Skeletal muscle satellite cell (primary cell): ENCODE measurements around the gene CSTA.
A peak's percentile ranks its signal among the peaks of the same experiment; 100 is the strongest.
"Not testable (repeated sequence)": the region's sequence is repeated elsewhere in the genome, so short reads cannot be mapped to it uniquely, and the experiment has no call there.

Experiments used
- H3K27me3 ChIP-seq: 2 replicates; pipeline ENCODE4 v1.7.0; 2013; ENCODE audit warnings: low read length; ENCODE audit not compliant: control insufficient read depth, insufficient read depth
- H3K36me3 ChIP-seq: 2 replicates; pipeline ENCODE4 v1.7.0; 2013; ENCODE audit warnings: mild to moderate bottlenecking, control low read depth, low read length; ENCODE audit not compliant: insufficient read depth
- H3K4me1 ChIP-seq: 2 replicates; pipeline ENCODE4 v1.7.0; 2013; ENCODE audit warnings: low read length; ENCODE audit not compliant: control insufficient read depth, insufficient read depth
- H3K4me2 ChIP-seq: 2 replicates; pipeline ENCODE4 v1.7.0; 2013; ENCODE audit warnings: mild to moderate bottlenecking, low read length
- H3K4me3 ChIP-seq: 2 replicates; pipeline ENCODE4 v1.7.0; 2013; ENCODE audit warnings: low read length
- H3K9ac ChIP-seq: 2 replicates; pipeline ENCODE4 v1.7.0; 2013; ENCODE audit warnings: mild to moderate bottlenecking, low read depth, low read length, moderate library complexity
- H3K9me3 ChIP-seq: replicated peaks from 2 replicates; pipeline ENCODE4 v1.7.0; 2013; ENCODE audit warnings: mild to moderate bottlenecking, control low read depth, low read length

Gene CSTA

DNA sequence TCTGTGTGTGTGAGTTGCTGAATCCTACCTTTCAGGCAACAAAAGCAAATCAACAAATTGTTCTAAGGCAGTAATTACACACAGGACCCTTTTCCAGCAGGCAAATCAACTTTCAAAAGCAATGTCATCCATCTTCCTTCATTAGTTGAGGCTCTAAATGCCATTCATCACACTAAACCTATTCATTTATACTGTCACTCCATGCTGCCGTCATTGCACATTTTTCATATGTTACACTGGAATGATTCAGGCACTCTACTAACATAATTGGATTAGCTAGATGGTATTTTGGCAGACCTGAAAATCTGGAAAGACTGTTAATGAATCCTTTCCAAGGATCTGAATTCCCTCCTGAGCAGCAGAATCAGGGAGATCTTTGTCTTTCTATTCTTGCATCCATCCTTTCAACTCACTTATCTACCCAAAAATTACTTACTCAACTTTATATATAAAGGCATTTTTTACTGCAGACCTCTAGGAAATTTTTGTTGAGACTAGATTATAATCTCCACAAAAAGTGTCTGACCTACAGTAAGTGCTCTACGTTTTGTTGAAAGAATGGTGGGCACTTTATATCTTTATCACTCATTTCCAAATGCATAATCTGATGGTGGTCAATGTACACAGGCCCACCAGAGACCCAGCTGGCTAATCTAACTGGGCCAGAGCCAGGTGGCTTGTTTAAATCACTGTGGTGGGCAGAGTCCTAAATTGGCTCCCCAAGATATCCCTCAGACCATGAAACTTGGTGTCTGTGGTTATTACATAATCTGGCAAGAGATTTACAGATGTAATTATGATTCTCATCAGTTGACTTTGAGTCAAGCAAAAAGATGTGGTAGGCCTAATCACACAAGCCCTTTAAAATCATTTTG is 33.0 kb downstream of the CSTA start:
- no peak overlapping the region for H3K4me3 ChIP-seq
- peaks cover 5% of the 10 kb centered on the region for H3K4me1 ChIP-seq
- H3K36me3 ChIP-seq: peaks cover 16% of the 10 kb centered on the region
- no peaks in the 10 kb centered on the region for H3K9me3 ChIP-seq
- no peak overlapping the region for H3K9ac ChIP-seq
- no peak overlapping the region for H3K4me2 ChIP-seq
- no peaks in the 10 kb centered on the region for H3K27me3 ChIP-seq

DNA sequence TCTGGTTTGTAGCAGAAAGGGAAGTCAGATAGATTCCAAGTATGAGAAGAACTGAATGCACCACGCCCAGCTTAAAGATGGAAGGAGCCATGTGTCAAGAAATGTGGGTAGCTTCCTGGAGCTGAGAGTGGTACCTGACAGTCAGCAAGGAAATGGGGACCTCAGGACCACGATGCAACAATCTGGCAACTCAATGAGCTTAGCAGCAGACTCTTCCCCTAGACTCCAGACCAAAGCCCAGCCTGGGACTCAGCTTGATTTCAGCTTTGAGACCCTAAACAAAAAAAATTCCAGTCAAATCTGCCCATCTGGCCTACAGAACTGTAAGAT is 33.6 kb downstream of the CSTA start:
- Histone ChIP-seq H3K9me3 (no peaks in the 10 kb centered on the region), H3K4me1 (no peaks in the 10 kb centered on the region), H3K4me2 (no peak overlapping the region), H3K27me3 (no peaks in the 10 kb centered on the region), H3K4me3 (no peak overlapping the region), H3K36me3 (peaks cover 20% of the 10 kb centered on the region), H3K9ac (no peak overlapping the region)

DNA sequence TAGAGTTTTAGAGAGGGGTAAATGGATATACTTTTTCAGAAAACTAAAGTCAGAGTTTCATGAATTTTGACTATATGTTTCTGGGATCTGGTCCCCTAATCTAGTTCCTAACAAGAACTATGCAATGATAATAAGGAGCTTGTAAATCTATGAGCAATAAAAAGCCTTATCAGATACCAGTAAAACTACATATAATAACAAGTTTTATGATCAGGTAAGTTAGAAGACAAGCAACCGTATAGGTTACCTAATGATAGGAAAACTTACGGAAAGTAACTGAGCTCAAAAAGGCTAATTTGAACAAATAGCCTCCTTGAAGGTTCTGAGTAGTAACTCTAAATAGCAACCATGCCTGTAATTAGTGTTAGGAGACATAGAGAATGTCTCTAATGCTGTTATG is 37.0 kb downstream of the CSTA start:
- Histone ChIP-seq H3K9me3 (no peaks in the 10 kb centered on the region), H3K4me2 (no peak overlapping the region), H3K4me1 (peaks cover 7% of the 10 kb centered on the region), H3K4me3 (no peak overlapping the region), H3K36me3 (peaks cover 37% of the 10 kb centered on the region), H3K27me3 (no peaks in the 10 kb centered on the region), H3K9ac (no peak overlapping the region)

DNA sequence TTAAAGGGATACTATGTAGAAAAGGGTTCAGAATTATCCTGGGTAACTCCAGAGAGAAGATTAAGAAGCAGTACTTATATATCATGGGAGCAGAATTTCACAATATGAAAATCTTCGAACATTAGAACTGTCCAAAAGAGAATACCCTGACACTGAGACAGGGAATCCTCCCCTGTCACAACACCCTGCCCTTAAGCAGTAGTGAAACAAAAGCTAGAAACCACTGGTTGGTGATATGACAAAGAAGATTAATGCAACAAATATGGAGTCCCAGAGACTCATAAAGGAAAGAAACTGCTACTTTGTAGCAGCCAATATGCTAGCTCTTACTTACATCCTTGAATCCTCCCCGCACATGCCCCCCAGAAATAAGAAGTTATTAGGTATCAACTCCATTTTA is 39.4 kb downstream of the CSTA start:
- H3K36me3 ChIP-seq: peaks cover 29% of the 10 kb centered on the region
- H3K4me3 ChIP-seq: no peak overlapping the region
- no peaks in the 10 kb centered on the region for H3K9me3 ChIP-seq
- no peak overlapping the region for H3K4me2 ChIP-seq
- H3K27me3 ChIP-seq: no peaks in the 10 kb centered on the region
- H3K9ac ChIP-seq: no peak overlapping the region
- H3K4me1 ChIP-seq: peaks cover 7% of the 10 kb centered on the region

DNA sequence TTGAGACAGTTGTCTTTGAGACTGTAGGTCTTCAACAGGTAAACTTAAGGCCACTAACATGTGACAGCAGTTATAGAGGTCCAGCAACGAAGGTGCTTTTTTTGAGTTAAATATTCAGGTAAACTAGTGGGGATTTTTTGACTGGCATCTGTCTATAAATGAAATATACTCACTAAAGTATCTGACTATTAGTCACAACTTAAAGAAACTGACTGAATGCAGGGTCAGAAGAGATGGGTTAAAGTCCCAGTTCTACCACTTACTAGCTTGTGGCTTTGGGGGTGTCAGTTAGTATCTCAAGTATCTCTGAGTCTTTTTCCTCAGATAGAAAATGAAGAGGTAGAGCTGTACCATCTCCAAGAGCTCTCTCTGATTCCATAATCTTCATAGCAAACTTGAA is 40.0 kb downstream of the CSTA start:
- no peak overlapping the region for H3K9ac ChIP-seq
- no peaks in the 10 kb centered on the region for H3K27me3 ChIP-seq
- no peak overlapping the region for H3K4me2 ChIP-seq
- peaks cover 7% of the 10 kb centered on the region for H3K4me1 ChIP-seq
- H3K9me3 ChIP-seq: no peaks in the 10 kb centered on the region
- H3K36me3 ChIP-seq: peaks cover 26% of the 10 kb centered on the region
- H3K4me3 ChIP-seq: no peak overlapping the region

DNA sequence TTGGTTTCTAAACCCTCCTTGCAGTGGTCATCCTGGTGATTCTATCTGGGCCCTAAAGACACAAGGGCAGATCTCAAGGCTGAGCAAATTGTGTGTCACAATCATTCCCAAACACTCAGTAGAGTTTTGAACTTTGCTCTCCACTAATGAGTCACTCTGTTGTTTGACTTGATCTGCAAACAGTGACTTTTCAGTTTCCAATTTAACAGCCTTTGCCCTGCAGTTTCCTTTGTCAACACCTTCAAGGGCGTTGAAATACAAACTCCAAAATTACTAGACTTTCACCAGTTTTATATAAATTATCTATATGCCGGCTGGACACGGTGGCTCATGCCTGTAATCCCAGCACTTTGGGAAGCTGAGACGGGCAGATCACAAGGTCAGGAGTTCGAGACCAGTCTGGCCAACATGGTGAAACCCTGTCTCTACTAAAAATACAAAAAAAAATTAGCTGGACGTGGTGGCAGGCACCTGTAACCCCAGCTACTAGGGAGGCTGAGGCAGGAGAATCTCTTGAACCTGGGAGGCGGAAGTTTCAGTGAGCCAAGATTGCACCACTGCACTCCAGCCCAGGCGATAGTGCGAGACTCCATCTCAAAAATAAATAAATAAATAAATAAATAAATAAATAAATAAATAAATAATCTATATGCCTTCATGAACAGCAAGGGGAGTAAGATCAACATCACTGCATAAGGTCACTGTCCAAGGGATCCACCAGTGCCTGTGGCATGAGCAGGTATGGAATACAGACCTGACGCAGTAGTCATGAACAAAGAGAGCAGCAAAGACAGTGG is 40.7 kb downstream of the CSTA start:
- not testable (repeated sequence) for H3K4me1 ChIP-seq, H3K9me3 ChIP-seq, H3K9ac ChIP-seq, H3K27me3 ChIP-seq, H3K4me2 ChIP-seq, H3K4me3 ChIP-seq
- H3K36me3 ChIP-seq: peaks cover 31% of the 10 kb centered on the region

DNA sequence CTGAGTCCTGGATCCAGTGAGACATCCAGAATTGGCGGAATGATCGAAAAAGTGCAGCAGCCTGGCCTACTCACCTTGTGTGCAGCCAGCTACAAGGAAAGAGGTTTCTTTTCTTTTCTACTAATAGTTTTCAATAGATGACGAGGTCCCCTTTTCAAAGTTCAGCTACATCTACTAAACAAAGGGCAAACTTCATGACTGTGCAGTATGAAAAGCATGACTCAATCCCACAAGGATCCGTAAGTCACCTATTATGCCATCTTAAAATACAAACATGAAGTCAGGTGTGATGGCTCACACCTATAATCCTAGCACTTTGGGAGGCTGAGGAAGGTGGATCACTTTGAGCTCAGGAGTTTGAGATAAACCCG is 41.3 kb downstream of the CSTA start:
- no peaks in the 10 kb centered on the region for H3K9me3 ChIP-seq
- H3K27me3 ChIP-seq: no peaks in the 10 kb centered on the region
- H3K9ac ChIP-seq: no peak overlapping the region
- H3K4me2 ChIP-seq: no peak overlapping the region
- H3K4me3 ChIP-seq: no peak overlapping the region
- H3K36me3 ChIP-seq: peaks cover 28% of the 10 kb centered on the region
- H3K4me1 ChIP-seq: peaks cover 7% of the 10 kb centered on the region

DNA sequence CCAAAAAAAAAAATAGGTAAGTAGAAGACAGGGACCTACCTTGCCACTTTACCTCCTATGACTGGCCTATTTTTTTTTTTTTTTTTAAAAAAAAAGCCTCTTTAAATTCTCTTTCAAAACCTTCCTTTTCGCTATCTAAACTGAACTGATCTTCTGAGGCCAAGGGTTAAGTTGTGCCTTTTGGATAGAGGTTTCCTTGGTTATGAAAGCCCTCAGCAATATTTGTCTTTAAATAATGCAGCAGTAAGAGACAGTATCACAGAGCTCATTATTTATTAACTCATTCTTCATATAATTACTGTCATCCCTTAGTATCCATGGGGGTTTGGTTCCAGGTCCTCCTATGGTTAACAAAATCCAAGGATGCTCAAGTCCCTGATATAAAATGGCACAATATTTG is 49.0 kb downstream of the CSTA start:
- Histone ChIP-seq H3K9ac (no peak overlapping the region), H3K4me1 (no peaks in the 10 kb centered on the region), H3K4me2 (no peak overlapping the region), H3K4me3 (no peak overlapping the region), H3K36me3 (peaks cover 4% of the 10 kb centered on the region), H3K9me3 (no peaks in the 10 kb centered on the region), H3K27me3 (no peaks in the 10 kb centered on the region)

DNA sequence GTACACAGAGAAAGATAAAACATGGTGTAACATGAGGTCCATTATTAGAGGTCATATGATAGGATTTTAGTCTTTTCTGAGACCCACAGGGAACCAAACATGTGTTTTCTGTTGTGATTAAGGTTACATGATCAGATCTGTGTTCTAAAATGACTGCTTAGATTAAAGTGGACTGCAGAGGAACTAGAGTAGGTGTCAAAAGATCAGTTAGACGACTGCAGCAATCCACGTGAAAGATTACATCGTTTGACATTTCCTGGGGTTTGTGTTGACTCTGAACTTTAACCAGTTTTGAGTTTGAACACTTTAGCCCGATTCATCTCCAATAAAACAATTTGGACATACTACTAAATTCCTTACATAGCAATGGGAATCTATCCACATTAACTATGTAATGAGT is 52.9 kb downstream of the CSTA start:
- peaks cover 6% of the 10 kb centered on the region for H3K4me1 ChIP-seq
- no peaks in the 10 kb centered on the region for H3K27me3 ChIP-seq
- H3K9me3 ChIP-seq: no peaks in the 10 kb centered on the region
- no peak overlapping the region for H3K9ac ChIP-seq
- no peak overlapping the region for H3K4me3 ChIP-seq
- H3K36me3 ChIP-seq: no peaks in the 10 kb centered on the region
- H3K4me2 ChIP-seq: no peak overlapping the region

DNA sequence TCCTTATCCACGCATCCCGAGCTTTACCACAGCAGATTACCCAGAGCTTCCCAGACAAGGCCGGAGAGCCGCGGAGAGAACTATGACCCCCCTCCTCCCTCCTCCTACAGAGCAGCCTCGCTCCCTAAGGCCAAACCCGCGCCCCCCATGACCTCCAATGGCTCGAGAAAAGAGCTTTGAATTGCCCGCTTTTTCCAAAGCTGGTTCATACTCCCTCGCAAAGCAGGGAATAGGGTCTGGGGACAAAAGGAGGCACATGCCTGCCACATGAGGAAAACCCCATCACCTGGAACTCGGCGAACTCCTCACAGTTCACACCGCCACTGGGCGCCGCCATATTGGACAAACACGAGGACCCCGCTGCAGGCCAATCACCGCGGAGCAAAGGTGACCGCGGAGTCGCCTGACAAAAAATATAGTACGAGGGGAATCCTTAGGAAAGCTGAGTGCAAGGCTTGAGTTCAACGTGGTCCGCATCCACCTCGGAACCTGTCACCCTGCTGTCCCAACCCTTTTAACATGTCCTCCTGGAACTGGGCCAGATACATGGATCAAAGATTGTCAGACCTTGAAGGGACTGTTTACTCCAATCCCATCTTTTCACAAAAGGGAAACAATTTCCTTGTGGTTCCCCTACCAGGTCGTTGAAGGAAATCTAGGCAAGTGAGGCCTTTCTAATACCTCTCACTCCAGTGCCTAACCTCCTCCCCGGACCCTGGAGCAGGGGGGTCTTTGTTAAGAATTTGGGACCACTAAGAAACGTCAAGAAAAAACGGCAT is 58.0 kb downstream of the CSTA start, which contains the start of gene MIX23:
MIX23 (minus strand) TSS at position 344 of the 779 bp plus-strand sequence; CDS start at position 337, 7 bp downstream.
- Histone ChIP-seq H3K4me2 (peak within 1 kb of the TSS; percentile 89), H3K4me3 (peak within 1 kb of the TSS; percentile 88), H3K9me3 (no peaks in the 10 kb centered on the region), H3K36me3 (no peaks in the 10 kb centered on the region), H3K27me3 (no peaks in the 10 kb centered on the region), H3K9ac (peak within 1 kb of the TSS; percentile 89), H3K4me1 (peaks cover 17% of the 10 kb centered on the region)
